Measurements from ENCODE around the gene AHCYL2. TPM values are rescaled to one million over a fixed set of nuclear protein-coding genes. Genes with fewer than 3 reads are reported as not detected.

Gene AHCYL2
- total RNA-seq, 3 donors from 2014 or later (not counting 1 experiment from before 2014, with no cell fraction given) = 11.6 to 15.2 (median 14.5) TPM

DNA sequence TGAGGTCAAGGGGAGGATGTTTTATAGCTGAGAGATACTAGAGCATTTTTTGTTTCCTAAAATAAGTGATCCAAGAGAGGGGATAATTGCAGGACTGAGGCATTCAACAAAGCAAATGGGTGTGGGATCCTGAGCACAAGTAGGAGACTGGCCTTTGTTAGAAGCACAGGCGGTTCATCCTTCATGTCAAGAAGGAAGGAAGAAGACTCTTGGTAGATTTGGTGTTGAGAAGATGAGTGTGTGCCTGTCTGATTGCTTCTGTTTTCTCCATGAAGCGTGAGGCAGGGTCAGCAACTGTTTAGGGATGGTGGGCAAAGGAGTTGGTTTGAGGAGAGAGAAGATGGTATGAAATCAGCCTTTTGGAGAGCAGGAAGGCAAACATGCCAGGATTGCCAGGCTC is 237.0 kb downstream of the AHCYL2 start:
- intact Hi-C loops (cut with micrococcal nuclease) = no loop called here
- Histone ChIP-seq H3K36me3 (ENCODE audit: control insufficient read depth, insufficient read depth, low read length) (no peaks in the 10 kb centered on the region), H3K9me3 (ENCODE audit: control insufficient read depth, insufficient read depth, low read length) (no peaks in the 10 kb centered on the region), H3K4me3 (ENCODE audit: low read length) (no peak overlapping the region), H3K27ac (ENCODE audit: low read length) (no peak overlapping the region), H3K27me3 (ENCODE audit: control insufficient read depth, insufficient read depth, low read length) (no peaks in the 10 kb centered on the region), H3K4me1 (ENCODE audit: control insufficient read depth, insufficient read depth, low read length) (peaks cover 3% of the 10 kb centered on the region)
- TF ChIP-seq, protein P1, sequence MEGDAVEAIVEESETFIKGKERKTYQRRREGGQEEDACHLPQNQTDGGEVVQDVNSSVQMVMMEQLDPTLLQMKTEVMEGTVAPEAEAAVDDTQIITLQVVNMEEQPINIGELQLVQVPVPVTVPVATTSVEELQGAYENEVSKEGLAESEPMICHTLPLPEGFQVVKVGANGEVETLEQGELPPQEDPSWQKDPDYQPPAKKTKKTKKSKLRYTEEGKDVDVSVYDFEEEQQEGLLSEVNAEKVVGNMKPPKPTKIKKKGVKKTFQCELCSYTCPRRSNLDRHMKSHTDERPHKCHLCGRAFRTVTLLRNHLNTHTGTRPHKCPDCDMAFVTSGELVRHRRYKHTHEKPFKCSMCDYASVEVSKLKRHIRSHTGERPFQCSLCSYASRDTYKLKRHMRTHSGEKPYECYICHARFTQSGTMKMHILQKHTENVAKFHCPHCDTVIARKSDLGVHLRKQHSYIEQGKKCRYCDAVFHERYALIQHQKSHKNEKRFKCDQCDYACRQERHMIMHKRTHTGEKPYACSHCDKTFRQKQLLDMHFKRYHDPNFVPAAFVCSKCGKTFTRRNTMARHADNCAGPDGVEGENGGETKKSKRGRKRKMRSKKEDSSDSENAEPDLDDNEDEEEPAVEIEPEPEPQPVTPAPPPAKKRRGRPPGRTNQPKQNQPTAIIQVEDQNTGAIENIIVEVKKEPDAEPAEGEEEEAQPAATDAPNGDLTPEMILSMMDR (IDR thresholded peaks at IDR 0.05) = no peak
- Mint-ChIP-seq H3K4me3 (no peak overlapping the region), H3K36me3 (no peaks in the 10 kb centered on the region), H3K27ac (no peak overlapping the region), H3K9me3 (no peaks in the 10 kb centered on the region), H3K4me1 (no peaks in the 10 kb centered on the region), H3K27me3 (ENCODE audit: low read depth in 2 of 2) (no peaks in the 10 kb centered on the region)
- ATAC-seq (no peak), DNase-seq (no peak)
- 98% methylated on average over 2 of the region's 2 CpGs for WGBS (ENCODE audit: insufficient coverage)

DNA sequence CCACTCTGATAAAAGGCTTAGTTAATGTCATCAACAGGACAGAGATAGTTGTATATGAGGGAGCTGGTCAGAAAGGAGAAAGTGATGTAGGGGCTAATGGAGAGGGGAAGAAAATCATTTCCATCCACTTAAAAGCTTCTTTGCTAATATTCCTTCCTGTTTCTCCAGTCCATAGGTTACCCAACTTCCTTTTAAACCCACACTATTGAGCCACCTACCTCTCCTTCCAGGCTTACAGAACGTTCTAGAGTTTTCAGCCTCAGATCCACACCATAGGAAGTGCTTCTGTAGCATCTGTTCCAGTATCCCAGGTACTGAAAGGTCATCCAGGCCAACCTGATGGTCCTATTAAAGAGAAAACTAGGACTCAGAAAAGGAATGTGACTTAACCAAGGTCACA is 237.6 kb downstream of the AHCYL2 start:
- Histone ChIP-seq H3K36me3 (ENCODE audit: control insufficient read depth, insufficient read depth, low read length) (no peaks in the 10 kb centered on the region), H3K9me3 (ENCODE audit: control insufficient read depth, insufficient read depth, low read length) (no peaks in the 10 kb centered on the region), H3K4me3 (ENCODE audit: low read length) (no peak overlapping the region), H3K27me3 (ENCODE audit: control insufficient read depth, insufficient read depth, low read length) (no peaks in the 10 kb centered on the region), H3K4me1 (ENCODE audit: control insufficient read depth, insufficient read depth, low read length) (peaks cover 3% of the 10 kb centered on the region), H3K27ac (ENCODE audit: low read length) (no peak overlapping the region)
- Mint-ChIP-seq H3K4me3 (no peak overlapping the region), H3K27me3 (ENCODE audit: low read depth in 2 of 2) (no peaks in the 10 kb centered on the region), H3K9me3 (no peaks in the 10 kb centered on the region), H3K4me1 (no peaks in the 10 kb centered on the region), H3K27ac (no peak overlapping the region), H3K36me3 (no peaks in the 10 kb centered on the region)
- 42% methylated on average over 1 of the region's 1 CpG for WGBS (ENCODE audit: insufficient coverage)
- ATAC-seq (no peak), DNase-seq (no peak)
- intact Hi-C loops (cut with micrococcal nuclease) = no loop called here
- TF ChIP-seq, protein P1 (IDR thresholded peaks at IDR 0.05) = no peak

DNA sequence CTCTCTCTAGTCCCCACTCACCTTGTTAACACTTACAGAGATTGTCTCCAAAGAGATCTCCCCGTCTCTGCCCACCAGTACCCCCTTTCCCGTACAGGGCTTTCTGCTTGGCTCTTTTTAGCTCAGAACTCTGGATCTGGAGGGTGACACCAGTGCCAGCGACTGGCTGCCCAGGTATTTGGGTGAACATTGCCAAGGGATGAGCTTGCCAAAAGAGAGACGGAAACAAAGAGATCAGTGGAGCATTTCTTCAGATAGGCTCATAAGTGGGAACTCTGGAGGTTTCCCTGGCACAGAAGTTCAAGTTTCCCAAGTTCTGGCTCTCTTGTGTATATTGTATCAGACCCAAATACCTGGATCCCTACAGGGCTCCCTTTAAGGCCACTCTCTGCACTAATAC is 239.4 kb downstream of the AHCYL2 start:
- H3K27ac ChIP-seq (ENCODE audit: low read length) = no peak overlapping the region
- ATAC-seq = no peak
- TF ChIP-seq, protein P1 (IDR thresholded peaks at IDR 0.05) = no peak
- H3K9me3 ChIP-seq (ENCODE audit: control insufficient read depth, insufficient read depth, low read length) = no peaks in the 10 kb centered on the region
- no peak for DNase-seq
- Mint-ChIP-seq H3K27me3 (ENCODE audit: low read depth in 2 of 2) (no peaks in the 10 kb centered on the region), H3K36me3 (no peaks in the 10 kb centered on the region), H3K4me3 (no peak overlapping the region), H3K9me3 (no peaks in the 10 kb centered on the region), H3K4me1 (peaks cover 0 to 5% of the 10 kb centered on the region in 2 donors), H3K27ac (no peak overlapping the region)
- no peaks in the 10 kb centered on the region for H3K27me3 ChIP-seq (ENCODE audit: control insufficient read depth, insufficient read depth, low read length)
- intact Hi-C loops (cut with micrococcal nuclease) = no loop called here
- H3K4me1 ChIP-seq (ENCODE audit: control insufficient read depth, insufficient read depth, low read length) = peaks cover 3% of the 10 kb centered on the region
- H3K4me3 ChIP-seq (ENCODE audit: low read length) = no peak overlapping the region
- H3K36me3 ChIP-seq (ENCODE audit: control insufficient read depth, insufficient read depth, low read length) = no peaks in the 10 kb centered on the region
- WGBS (ENCODE audit: insufficient coverage) = 94% methylated on average over 4 of the region's 4 CpGs

DNA sequence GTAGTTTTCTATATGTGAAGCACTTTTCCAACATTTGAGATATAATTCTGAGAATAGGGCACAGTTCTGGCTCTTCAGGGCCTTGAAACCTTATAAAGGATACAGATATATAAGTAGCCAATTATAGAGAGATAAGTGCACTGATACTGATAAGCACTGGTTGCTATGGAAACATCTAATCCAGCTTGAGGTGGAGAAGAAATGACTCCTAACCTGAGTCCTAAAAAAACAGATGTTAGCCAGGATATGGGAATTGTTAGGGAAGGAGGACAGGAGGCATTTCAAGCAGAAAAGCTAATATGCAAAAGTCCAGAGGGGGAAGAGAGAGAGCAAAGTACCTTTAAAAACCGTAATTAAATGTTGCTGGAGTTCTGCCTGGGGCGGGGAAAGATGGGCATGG is 240.2 kb downstream of the AHCYL2 start:
- no peak overlapping the region for H3K27ac Mint-ChIP-seq
- Histone ChIP-seq H3K36me3 (ENCODE audit: control insufficient read depth, insufficient read depth, low read length) (no peaks in the 10 kb centered on the region), H3K4me1 (ENCODE audit: control insufficient read depth, insufficient read depth, low read length) (peaks cover 3% of the 10 kb centered on the region), H3K9me3 (ENCODE audit: control insufficient read depth, insufficient read depth, low read length) (no peaks in the 10 kb centered on the region), H3K4me3 (ENCODE audit: low read length) (no peak overlapping the region), H3K27me3 (ENCODE audit: control insufficient read depth, insufficient read depth, low read length) (no peaks in the 10 kb centered on the region), H3K27ac (ENCODE audit: low read length) (no peak overlapping the region)
- intact Hi-C loops (cut with micrococcal nuclease) = no loop called here
- WGBS (ENCODE audit: insufficient coverage) = 90% methylated on average over 2 of the region's 2 CpGs
- no peaks in the 10 kb centered on the region for H3K36me3 Mint-ChIP-seq
- H3K9me3 Mint-ChIP-seq = no peaks in the 10 kb centered on the region
- DNase-seq = no peak
- peaks cover 0 to 5% of the 10 kb centered on the region in 2 donors for H3K4me1 Mint-ChIP-seq
- no peaks in the 10 kb centered on the region for H3K27me3 Mint-ChIP-seq (ENCODE audit: low read depth in 2 of 2)
- TF ChIP-seq, protein P1 (IDR thresholded peaks at IDR 0.05) = no peak
- ATAC-seq = no peak
- no peak overlapping the region for H3K4me3 Mint-ChIP-seq

Measured in natural killer cell (primary cell).